Epithelial cell of esophagus (primary cell): ENCODE results near the gene HLA-F.

ENCODE experiments used
- DNase-seq: peaks from one replicate; pipeline ENCODE4 v3.0.0; 2010; ENCODE audit warnings: low read depth
- H3K4me3 ChIP-seq: 2 replicates; pipeline ENCODE4 v1.5.1; 2011; ENCODE audit warnings: mild to moderate bottlenecking, low read length, control low read depth
- CTCF ChIP-seq: IDR thresholded peaks from 2 replicates; pipeline ENCODE4 v1.5.1; 2011; ENCODE audit warnings: low read depth, mild to moderate bottlenecking, low read length, control low read depth, inconsistent platforms; ENCODE audit not compliant: insufficient read depth; ENCODE audit errors: missing control alignments

Gene HLA-F

GRCh38 chr6:29762051-29762450, 38.8 kb downstream of the HLA-F start:
- no peak overlapping the region for H3K4me3 ChIP-seq
- TF ChIP-seq CTCF = no peak
- peak; percentile 82 for DNase-seq

GRCh38 chr6:29762781-29763214, 39.6 kb downstream of the HLA-F start:
- H3K4me3 ChIP-seq = no peak overlapping the region
- TF ChIP-seq CTCF = no peak
- peak; percentile 29 for DNase-seq

GRCh38 chr6:29763491-29764289, 40.5 kb downstream of the HLA-F start:
- no peak overlapping the region for H3K4me3 ChIP-seq
- DNase-seq = peak; percentile 94
- TF ChIP-seq CTCF = no peak

GRCh38 chr6:29764422-29765196, 41.4 kb downstream of the HLA-F start:
- TF ChIP-seq CTCF = no peak
- H3K4me3 ChIP-seq = no peak overlapping the region
- peak; percentile 55 for DNase-seq

GRCh38 chr6:29769336-29769735, 46.1 kb downstream of the HLA-F start:
- TF ChIP-seq CTCF = no peak
- no peak overlapping the region for H3K4me3 ChIP-seq
- DNase-seq = no peak

GRCh38 chr6:29770306-29770705, 47.1 kb downstream of the HLA-F start:
- DNase-seq = no peak
- TF ChIP-seq CTCF = no peak
- H3K4me3 ChIP-seq = no peak overlapping the region
